GM23248 (cell line): Measurements from ENCODE around the gene ABCC4. TPM values are rescaled to one million over a fixed set of nuclear protein-coding genes. Genes with fewer than 3 reads are reported as not detected.

Experiments used
- DNase-seq: peaks from one replicate; pipeline ENCODE4 v3.0.0-alpha.2; 2015
- H2AFZ ChIP-seq: fragments of 200-600 bp; sonication (generic); 2 replicates; pipeline ENCODE4 v1.6.1; 2016; ENCODE audit warnings: antibody characterized with exemption
- H3F3A ChIP-seq: fragments of 200-600 bp; sonication (generic); 2 replicates; pipeline ENCODE4 v1.6.1; 2016; ENCODE audit warnings: mild to moderate bottlenecking, antibody characterized with exemption, mixed run types; ENCODE audit not compliant: insufficient read depth
- H3K27ac ChIP-seq: fragments of 200-600 bp; sonication (generic); 2 replicates; pipeline ENCODE4 v1.5.1; 2016; ENCODE audit warnings: mild to moderate bottlenecking
- H3K27me3 ChIP-seq: fragments of 200-600 bp; sonication (generic); replicated peaks from 2 replicates; pipeline ENCODE4 v1.6.1; 2016; ENCODE audit warnings: mild to moderate bottlenecking; ENCODE audit not compliant: insufficient read depth
- H3K36me3 ChIP-seq: fragments of 200-600 bp; sonication (generic); 2 replicates; pipeline ENCODE4 v1.6.1; 2016; ENCODE audit warnings: low read depth, mild to moderate bottlenecking
- H3K4me1 ChIP-seq: fragments of 200-600 bp; sonication (generic); 2 replicates; pipeline ENCODE4 v1.6.1; 2016; ENCODE audit warnings: mild to moderate bottlenecking; ENCODE audit not compliant: insufficient read depth
- H3K4me2 ChIP-seq: fragments of 200-600 bp; sonication (generic); one replicate; pipeline ENCODE4 v1.6.1; 2016; ENCODE audit warnings: mild to moderate bottlenecking; ENCODE audit not compliant: unreplicated experiment
- H3K4me3 ChIP-seq: fragments of 200-600 bp; sonication (generic); 2 replicates; pipeline ENCODE4 v1.5.1; 2016; ENCODE audit warnings: mild to moderate bottlenecking
- H3K79me2 ChIP-seq: fragments of 200-600 bp; sonication (generic); 2 replicates; pipeline ENCODE4 v1.6.1; 2016; ENCODE audit warnings: mild to moderate bottlenecking; ENCODE audit not compliant: insufficient read depth
- H3K9ac ChIP-seq: fragments of 200-600 bp; sonication (generic); 2 replicates; pipeline ENCODE4 v1.6.1; 2016; ENCODE audit warnings: mild to moderate bottlenecking
- H3K9me2 ChIP-seq: fragments of 200-600 bp; sonication (generic); 2 replicates; pipeline ENCODE4 v1.6.1; 2016; ENCODE audit warnings: mixed run types, mild to moderate bottlenecking, moderate library complexity; ENCODE audit not compliant: insufficient read depth
- H3K9me3 ChIP-seq: fragments of 200-600 bp; sonication (generic); one replicate; pipeline ENCODE4 v1.6.1; 2017; ENCODE audit warnings: low read depth
- H4K20me1 ChIP-seq: fragments of 200-600 bp; sonication (generic); 2 replicates; pipeline ENCODE4 v1.6.0; 2016; ENCODE audit not compliant: insufficient read depth
- EZH2 ChIP-seq: fragments of 200-600 bp; sonication (generic); IDR thresholded peaks from 2 replicates; pipeline ENCODE4 v1.6.1; 2018; ENCODE audit warnings: antibody characterized with exemption, mild to moderate bottlenecking; ENCODE audit not compliant: insufficient read depth, poor library complexity, severe bottlenecking
- EZH2phosphoT487 ChIP-seq: fragments of 200-600 bp; sonication (generic); IDR thresholded peaks from 2 replicates; pipeline ENCODE4 v1.6.1; 2018; ENCODE audit warnings: antibody characterized with exemption, moderate library complexity, mild to moderate bottlenecking, low read depth; ENCODE audit not compliant: insufficient read depth
- WGBS, 2 experiments: methylation state at CpG; one replicate each; pipeline ENCODE4 v1.1.6; 2015 to 2017; ENCODE audit warnings: low lambda C conversion rate in 2 of 2, low coverage in 1 of 2; ENCODE audit errors: missing lambda C conversion rate in 2 of 2; 5-methylcytosine and 5-hydroxymethylcytosine counted together
- in situ Hi-C: fragments of 300-500 bp; cut with MboI; formaldehyde crosslinking; loops from 2 replicates; pipeline ENCODE4 v1.15.0; 2020
- polyA plus RNA-seq: library from polyadenylated mRNA; unstranded; fragments of >200 nt; fragmentation: Nextera tagmentation; extraction: Ambion mirVana; gene quantifications from 2 replicates; pipeline ENCODE4 v1.2.1, GENCODE V29; 2016
- small RNA-seq: library from RNA; depleted of rRNA; stranded (forward); fragments of <200 nt; gene quantifications from one replicate; pipeline ENCODE3, GENCODE V24; 2014; ENCODE audit warnings: low read depth, low replicate concordance
- total RNA-seq: library from RNA; depleted of rRNA; stranded (reverse); fragments of >200 nt; shearing (Covaris generic); gene quantifications from 2 replicates; pipeline ENCODE4 v1.2.3, GENCODE V29; 2014

ABCC4 gene
- total and polyA plus RNA-seq, 2 experiments from 2014 or later, result 3.9 to 11.2 TPM

DNA sequence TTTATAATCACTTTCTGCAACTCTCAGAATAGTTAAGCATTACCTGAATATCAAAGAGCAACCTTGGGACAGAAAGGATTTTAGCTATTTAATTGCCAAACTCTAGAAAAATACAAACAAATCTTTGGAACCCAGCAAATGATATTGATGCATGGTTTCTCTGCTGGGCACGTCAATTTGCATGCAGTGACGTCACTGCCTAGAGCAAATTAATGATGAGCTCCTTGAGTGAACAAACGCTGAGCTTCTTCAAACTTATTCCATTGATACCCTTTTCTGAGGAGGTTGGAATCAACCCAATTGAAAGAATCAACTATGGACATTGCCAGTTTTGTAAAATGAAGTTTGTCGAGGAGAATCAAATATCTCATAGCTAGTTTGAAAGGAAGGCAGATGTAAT is 329.0 kb downstream of the ABCC4 start:
- H3K79me2 ChIP-seq, result no peaks in the 10 kb centered on the region
- H3K36me3 ChIP-seq, result no peaks in the 10 kb centered on the region
- H3K9me3 ChIP-seq, result no peaks in the 10 kb centered on the region
- in situ Hi-C loops, result no loop called here
- no peaks in the 10 kb centered on the region for H3K4me1 ChIP-seq
- DNase-seq, result no peak
- no peaks in the 10 kb centered on the region for H3K9me2 ChIP-seq
- H4K20me1 ChIP-seq, result no peaks in the 10 kb centered on the region
- H3K4me2 ChIP-seq, result no peak overlapping the region
- no peak overlapping the region for H3K9ac ChIP-seq
- no peak for TF ChIP-seq EZH2
- no peak for TF ChIP-seq EZH2phosphoT487
- WGBS, 2 experiments, result 31 to 37% methylated on average over 4 of the region's 4 CpGs
- H3K27me3 ChIP-seq, result peaks cover 60% of the 10 kb centered on the region
- no peak overlapping the region for H2AFZ ChIP-seq
- no peak overlapping the region for H3K4me3 ChIP-seq
- H3F3A ChIP-seq, result no peaks in the 10 kb centered on the region
- H3K27ac ChIP-seq, result no peak overlapping the region

Small RNA genes within 50 kb of the gene (small RNA-seq; reads per million reads assigned to genes)
- gene RNU6-62P (not detected), gene RNY3P8 (not detected), gene RNY4P27 (7.4 reads per million, percentile 83 among the genes with 10 or more reads in this experiment)
